Sigmoid colon (tissue), 7 donors: ENCODE measurements around the gene HHIP. TPM values are rescaled to one million over a fixed set of nuclear protein-coding genes. Genes with fewer than 3 reads are reported as not detected.
"Not testable (repeated sequence)": the region's sequence is repeated elsewhere in the genome, so short reads cannot be mapped to it uniquely, and the experiment has no call there.

ENCODE experiments used
- DNase-seq: peaks from one replicate; pipeline ENCODE4 v3.0.0-alpha.2; 2019
- H3K27ac ChIP-seq, 4 donors: fragments of 200-600 bp; sonication (generic); one replicate each; pipeline ENCODE4 v1.5.1; 2016 to 2019; ENCODE audit warnings: mild to moderate bottlenecking in 1 of 4
- H3K27me3 ChIP-seq, 3 donors: fragments of 200-600 bp; sonication (generic); one replicate each; pipeline ENCODE4 v1.5.1; 2019; ENCODE audit warnings: mild to moderate bottlenecking in 1 of 3
- H3K36me3 ChIP-seq, 4 donors: fragments of 200-600 bp; sonication (generic); one replicate each; pipeline ENCODE4 v1.5.1; 2016 to 2019
- H3K4me1 ChIP-seq, 4 donors: fragments of 200-600 bp; sonication (generic); one replicate each; pipeline ENCODE4 v1.5.1; 2017 to 2019
- H3K4me3 ChIP-seq, 4 donors: fragments of 200-600 bp; sonication (generic); one replicate each; pipeline ENCODE4 v1.5.1; 2017 to 2019; ENCODE audit warnings: mild to moderate bottlenecking in 2 of 4, moderate library complexity in 1 of 4
- H3K9me3 ChIP-seq, 4 donors: fragments of 200-600 bp in 3 of 4; sonication (generic) in 3 of 4; one replicate each; pipeline versions ENCODE4 v1.5.1 to v1.6.1; 2013 to 2019
- EP300 ChIP-seq, 4 donors: sonication (generic); formaldehyde crosslinking; IDR thresholded peaks; one replicate each; pipeline ENCODE4 v1.6.1; 2017; ENCODE audit warnings: antibody characterized with exemption in 4 of 4
- POLR2A ChIP-seq, 2 donors: fragments of 450-650 bp; IDR thresholded peaks; one replicate each; pipeline ENCODE4 v1.6.1; 2016; ENCODE audit warnings: antibody characterized with exemption in 2 of 2, mild to moderate bottlenecking in 2 of 2, moderate library complexity in 2 of 2
- POLR2AphosphoS5 ChIP-seq, 4 donors: sonication (generic); formaldehyde crosslinking; IDR thresholded peaks; one replicate each; pipeline ENCODE4 v1.6.1; 2017; ENCODE audit warnings: antibody characterized with exemption in 4 of 4
- WGBS, 2 donors: extraction: QIAGEN DNeasy Blood & Tissue Kit; methylation state at CpG; one replicate each; pipeline ENCODE4 v1.1.7; 2013; 5-methylcytosine and 5-hydroxymethylcytosine counted together
- intact Hi-C: fragments of 100-400 bp; cut with DNase I; formaldehyde crosslinking; loops from one replicate; pipeline ENCODE4 v1.15.1; 2023
- polyA plus RNA-seq, 3 donors: library from polyadenylated mRNA; stranded (reverse); fragments of 200-250 nt; gene quantifications; one replicate each; pipeline ENCODE4 v1.2.3, GENCODE V29; 2013
- small RNA-seq, 3 donors: library from RNA; depleted of rRNA; stranded (forward); fragments of <200 nt; gene quantifications; one replicate each; pipeline ENCODE3, GENCODE V24; 2016
- total RNA-seq, 4 donors: library from RNA; depleted of rRNA; stranded (reverse); fragments of >200 nt; gene quantifications; one replicate each; pipeline ENCODE4 v1.1.0, GENCODE V29; 2016
- TF ChIP-seq, protein P1 (sequence below), 4 experiments: fragments of 450-650 bp in 3 of 4; fragments of 200-600 bp in 1 of 4; IDR thresholded peaks; one replicate each; pipeline ENCODE4 v1.5.1; 2016 to 2019; ENCODE audit warnings: antibody characterized with exemption in 4 of 4, mild to moderate bottlenecking in 3 of 4, moderate library complexity in 2 of 4
- donor health status: healthy with polysubstance abuse.
- donor health status: Bipolar disorder and iron deficiency.
- donor health status: healthy.

Gene HHIP
- total and polyA plus RNA-seq, 7 donors: 0.16 to 2.1 (median 0.58) TPM; not detected in 1

GRCh38 chr4:144787365-144788258, 141.7 kb downstream of the HHIP start:
- WGBS, 2 donors: 56 to 72% methylated on average over 2 of the region's 2 CpGs
- Histone ChIP-seq H3K4me1 (peaks cover 0 to under 1% (median 0%) of the 10 kb centered on the region in 4 donors), H3K9me3 (no peaks in the 10 kb centered on the region), H3K27me3 (no peaks in the 10 kb centered on the region), H3K4me3 (no peak overlapping the region), H3K27ac (no peak overlapping the region), H3K36me3 (no peaks in the 10 kb centered on the region)
- intact Hi-C loops: no loop called here
- TF ChIP-seq POLR2AphosphoS5 (IDR thresholded peaks at IDR 0.05) (no peak), EP300 (IDR thresholded peaks at IDR 0.05) (no peak), POLR2A (IDR thresholded peaks at IDR 0.05) (no peak)
- TF ChIP-seq, protein P1, sequence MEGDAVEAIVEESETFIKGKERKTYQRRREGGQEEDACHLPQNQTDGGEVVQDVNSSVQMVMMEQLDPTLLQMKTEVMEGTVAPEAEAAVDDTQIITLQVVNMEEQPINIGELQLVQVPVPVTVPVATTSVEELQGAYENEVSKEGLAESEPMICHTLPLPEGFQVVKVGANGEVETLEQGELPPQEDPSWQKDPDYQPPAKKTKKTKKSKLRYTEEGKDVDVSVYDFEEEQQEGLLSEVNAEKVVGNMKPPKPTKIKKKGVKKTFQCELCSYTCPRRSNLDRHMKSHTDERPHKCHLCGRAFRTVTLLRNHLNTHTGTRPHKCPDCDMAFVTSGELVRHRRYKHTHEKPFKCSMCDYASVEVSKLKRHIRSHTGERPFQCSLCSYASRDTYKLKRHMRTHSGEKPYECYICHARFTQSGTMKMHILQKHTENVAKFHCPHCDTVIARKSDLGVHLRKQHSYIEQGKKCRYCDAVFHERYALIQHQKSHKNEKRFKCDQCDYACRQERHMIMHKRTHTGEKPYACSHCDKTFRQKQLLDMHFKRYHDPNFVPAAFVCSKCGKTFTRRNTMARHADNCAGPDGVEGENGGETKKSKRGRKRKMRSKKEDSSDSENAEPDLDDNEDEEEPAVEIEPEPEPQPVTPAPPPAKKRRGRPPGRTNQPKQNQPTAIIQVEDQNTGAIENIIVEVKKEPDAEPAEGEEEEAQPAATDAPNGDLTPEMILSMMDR (IDR thresholded peaks at IDR 0.05): no peak
- no peak for DNase-seq

DNA sequence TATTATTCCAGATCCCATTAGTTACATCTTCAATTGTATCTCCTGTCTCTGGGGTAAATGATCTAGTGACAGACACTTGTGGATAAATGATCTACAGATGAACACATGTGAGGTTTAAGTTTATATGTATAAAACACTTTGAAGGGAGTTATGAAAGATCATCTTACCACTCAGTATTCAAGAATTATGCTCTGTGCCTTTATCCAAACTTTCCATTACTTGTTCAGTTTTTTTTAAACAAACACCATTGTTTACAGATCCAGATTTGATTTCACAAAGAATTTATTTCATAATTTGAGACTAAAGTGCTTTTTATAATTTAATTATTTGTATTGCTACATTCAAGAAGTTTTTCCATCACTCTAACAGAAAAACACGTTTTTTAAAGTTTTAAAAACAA, 142.5 kb downstream of the HHIP start:
- intact Hi-C loops: no loop called here
- Histone ChIP-seq H3K36me3 (no peaks in the 10 kb centered on the region), H3K4me3 (no peak overlapping the region), H3K4me1 (no peaks in the 10 kb centered on the region), H3K27ac (no peak overlapping the region), H3K27me3 (no peaks in the 10 kb centered on the region), H3K9me3 (no peaks in the 10 kb centered on the region)
- TF ChIP-seq POLR2A (IDR thresholded peaks at IDR 0.05) (no peak), POLR2AphosphoS5 (IDR thresholded peaks at IDR 0.05) (no peak), EP300 (IDR thresholded peaks at IDR 0.05) (no peak)
- TF ChIP-seq, protein P1 (IDR thresholded peaks at IDR 0.05): no peak
- WGBS, 2 donors: 53 to 73% methylated on average over 1 of the region's 1 CpG
- DNase-seq: no peak

- intact Hi-C loops, H3K4me1 ChIP-seq, DNase-seq, H3K27ac ChIP-seq, H3K4me3 ChIP-seq, H3K27me3 ChIP-seq, H3K36me3 ChIP-seq, H3K9me3 ChIP-seq: not testable (repeated sequence)
- WGBS, 2 donors: 76 to 84% methylated on average over 8 of the region's 8 CpGs
These were observed 146.0 kb downstream of the HHIP start for GRCh38 chr4:144791933-144792332.

Small RNAs within 50 kb of the gene (small RNA-seq; reads per million reads assigned to genes)
- 0 reads per million in 3 donors for gene RF02271
